HepG2 (cell line): ENCODE measurements around the gene BCL2L13. TPM values are rescaled to one million over a fixed set of nuclear protein-coding genes. Genes with fewer than 3 reads are reported as not detected.

ENCODE experiments used
- ATAC-seq: fragments of 200-7000 bp; cut with Tn5 transposase; 3 replicates; pipeline ENCODE4 v1.9.1; 2020; ENCODE audit warnings: mild to moderate bottlenecking, moderate library complexity
- BruUV-seq: library from RNA; stranded (reverse); fragments of 400-500 nt; replicated peaks from 2 replicates; lab custom pipeline; 2021; lab: Mats Ljungman, UMichigan
- CTCF ChIA-PET: fragments of 300-600 bp; formaldehyde crosslinking; extraction: SDS; loops from one replicate; lab custom pipeline; 2021; ENCODE audit warnings: low total read pairs, inconsistent platforms, low intra/inter-chr PET ratio; lab: Yijun Ruan, JAX
- POLR2A ChIA-PET: fragments of 350-600 bp; sonication (Branson Sonifier 250); formaldehyde crosslinking; loops from one replicate; lab custom pipeline; 2020; ENCODE audit warnings: antibody characterized with exemption, inconsistent platforms; lab: Yijun Ruan, JAX
- DNase-seq: peaks from one replicate; pipeline ENCODE4 v3.0.0-alpha.2; 2015; ENCODE audit warnings: low spot score
- FAIRE-seq: peaks from 3 replicates; lab custom pipeline; 2011; peaks lifted over from hg19 to GRCh38; lab: Jason Lieb, UNC
- H2AFZ ChIP-seq: one replicate; pipeline ENCODE4 v1.6.1; 2011; ENCODE audit warnings: low read length, inconsistent platforms
- H3K27ac ChIP-seq: fragments of 300-600 bp; 3 replicates; pipeline ENCODE4 v1.8.0; 2011; ENCODE audit warnings: mixed run types, mild to moderate bottlenecking, mixed read lengths, low read length, inconsistent platforms; ENCODE audit not compliant: insufficient read depth; ENCODE audit errors: extremely low read length
- H3K27me3 ChIP-seq, 2 experiments: fragments of 200-600 bp in 1 of 2; 2 replicates in 1 of 2; 3 replicates in 1 of 2; pipeline versions ENCODE4 v1.6.0 to v1.8.0; 2011; ENCODE audit warnings: low read length in 2 of 2, mild to moderate bottlenecking in 2 of 2, moderate library complexity in 2 of 2, inconsistent platforms in 1 of 2; ENCODE audit not compliant: insufficient read depth in 2 of 2, control insufficient read depth in 1 of 2
- H3K36me3 ChIP-seq, 2 experiments: fragments of 200-600 bp in 1 of 2; replicated peaks in 1 of 2; 2 replicates in 1 of 2; 3 replicates in 1 of 2; pipeline versions ENCODE4 v1.5.1 to v1.8.0; 2011; ENCODE audit warnings: low read length in 2 of 2, inconsistent platforms in 1 of 2; ENCODE audit not compliant: insufficient read depth in 2 of 2, control insufficient read depth in 1 of 2
- H3K4me1 ChIP-seq: 2 replicates; pipeline ENCODE4 v1.5.1; 2012; ENCODE audit warnings: low read length, inconsistent platforms; ENCODE audit not compliant: insufficient read depth
- H3K4me2 ChIP-seq: 2 replicates; pipeline ENCODE4 v1.6.0; 2011; ENCODE audit warnings: low read depth, low read length, inconsistent platforms
- H3K4me3 ChIP-seq, 3 experiments: fragments of 200-600 bp in 1 of 3; sonication (generic), shearing (Covaris generic) in 1 of 3; replicated peaks in 1 of 3; 2 replicates each; pipeline ENCODE4 v1.5.1; 2011 to 2016; ENCODE audit warnings: low read length in 3 of 3, inconsistent platforms in 2 of 3, low read depth in 2 of 3, mild to moderate bottlenecking in 2 of 3, control low read depth in 1 of 3, mixed read lengths in 1 of 3; ENCODE audit not compliant: insufficient read depth in 1 of 3
- H3K79me2 ChIP-seq: one replicate; pipeline ENCODE4 v1.6.1; 2011; ENCODE audit warnings: low read length, inconsistent platforms; ENCODE audit not compliant: insufficient read depth
- H3K9ac ChIP-seq: 2 replicates; pipeline ENCODE4 v1.6.0; 2011; ENCODE audit warnings: mild to moderate bottlenecking, low read depth, low read length, inconsistent platforms; ENCODE audit not compliant: insufficient read depth
- H3K9me3 ChIP-seq: 2 replicates; pipeline ENCODE4 v1.5.1; 2012; ENCODE audit warnings: mild to moderate bottlenecking, low read length
- H4K20me1 ChIP-seq: 2 replicates; pipeline ENCODE4 v1.6.0; 2011; ENCODE audit warnings: inconsistent platforms, mild to moderate bottlenecking, low read length, moderate library complexity; ENCODE audit not compliant: insufficient read depth
- CC2D1A ChIP-seq: sonication (generic); formaldehyde crosslinking; IDR thresholded peaks from 2 replicates; pipeline ENCODE4 v1.8.1; 2023; ENCODE audit warnings: mild to moderate bottlenecking, missing genetic modification reagents
- CENPT ChIP-seq: sonication (generic); formaldehyde crosslinking; IDR thresholded peaks from 2 replicates; pipeline ENCODE4 v1.8.0; 2022; ENCODE audit warnings: low read depth, mild to moderate bottlenecking, moderate library complexity, missing genetic modification reagents
- DNMT3B ChIP-seq: conservative IDR thresholded peaks from 2 replicates; pipeline ENCODE4 v1.6.1; 2016; ENCODE audit warnings: missing biosample characterization, control low read depth
- HOXD1 ChIP-seq: sonication (generic); formaldehyde crosslinking; IDR thresholded peaks from 2 replicates; pipeline ENCODE4 v1.5.0; 2020; ENCODE audit warnings: missing genetic modification reagents
- KDM4B ChIP-seq: sonication (generic); formaldehyde crosslinking; IDR thresholded peaks from 2 replicates; pipeline ENCODE4 v1.4.0; 2020; ENCODE audit warnings: missing genetic modification reagents
- KLF11 ChIP-seq: IDR thresholded peaks from 2 replicates; pipeline ENCODE4 v1.6.1; 2016; ENCODE audit warnings: missing compliant biosample characterization
- MED13 ChIP-seq: sonication (generic); formaldehyde crosslinking; IDR thresholded peaks from 2 replicates; pipeline ENCODE4 v1.5.0; 2020; ENCODE audit warnings: missing genetic modification reagents
- PAF1 ChIP-seq: IDR thresholded peaks from 2 replicates; pipeline ENCODE4 v1.6.1; 2016; ENCODE audit warnings: missing genetic modification reagents, missing compliant biosample characterization
- PHB2 ChIP-seq: fragments of 450-650 bp; IDR thresholded peaks from 2 replicates; pipeline ENCODE4 v1.6.1; 2018; ENCODE audit not compliant: partially characterized antibody
- SMARCE1 ChIP-seq: fragments of 450-650 bp; IDR thresholded peaks from 2 replicates; pipeline ENCODE4 v1.6.1; 2017; ENCODE audit warnings: borderline replicate concordance
- SPEN ChIP-seq: sonication (generic); formaldehyde crosslinking; IDR thresholded peaks from 2 replicates; pipeline ENCODE4 v1.5.1; 2020; ENCODE audit warnings: low read depth, mild to moderate bottlenecking, missing genetic modification reagents
- STAT5B ChIP-seq: sonication (generic); formaldehyde crosslinking; IDR thresholded peaks from 2 replicates; pipeline ENCODE4 v1.4.0; 2020; ENCODE audit warnings: missing genetic modification reagents
- ZFYVE20 ChIP-seq: sonication (generic); formaldehyde crosslinking; IDR thresholded peaks from 2 replicates; pipeline ENCODE4 v1.8.0; 2023; ENCODE audit warnings: low read depth, mild to moderate bottlenecking, moderate library complexity, missing genetic modification reagents, borderline replicate concordance
- ZNF225 ChIP-seq: sonication (generic); formaldehyde crosslinking; IDR thresholded peaks from 2 replicates; pipeline ENCODE4 v1.4.0; 2020; ENCODE audit warnings: mild to moderate bottlenecking, missing genetic modification reagents
- ZNF652 ChIP-seq: IDR thresholded peaks from 2 replicates; pipeline ENCODE4 v1.6.1; 2016; ENCODE audit warnings: low read depth, borderline replicate concordance
- WGBS: methylation state at CpG from one replicate; pipeline ENCODE4 v1.1.6; 2017; ENCODE audit warnings: low lambda C conversion rate; 5-methylcytosine and 5-hydroxymethylcytosine counted together
- in situ Hi-C: cut with HindIII; loops from 2 replicates; pipeline ENCODE4 v1.10.0; 2017; ENCODE audit warnings: low pct_unique_long_range_greater_than_20kb; ENCODE audit not compliant: extremely low pct_ligation_motif_present
- intact Hi-C: fragments of 100-400 bp; cut with micrococcal nuclease; formaldehyde crosslinking; loops from one replicate; pipeline ENCODE4 v1.10.0; 2022; ENCODE audit not compliant: unreplicated experiment
- polyA plus RNA-seq, 8 experiments: library from polyadenylated mRNA; depleted of rRNA in 3 of 8; stranded (reverse) in 7 of 8; unstranded in 1 of 8; fragments of >200 nt; fragmentation: Illumina TruSeq in 4 of 8; extraction: Trizol in 4 of 8; gene quantifications; 2 replicates each; pipeline versions ENCODE4 v1.2.1 to v1.2.3, GENCODE V29; 2011 to 2016; ENCODE audit warnings: low read depth in 4 of 8, missing spikeins in 1 of 8, mixed read lengths in 1 of 8; ENCODE audit not compliant: insufficient read depth in 1 of 8
- total RNA-seq, 5 experiments: library from RNA; depleted of rRNA; stranded (reverse); fragments of >200 nt; fragmentation: Illumina TruSeq; extraction: Trizol; gene quantifications; 2 replicates each; pipeline ENCODE4 v1.2.3, GENCODE V29; 2016; ENCODE audit warnings: low read depth in 1 of 5
- TF ChIP-seq, protein P1 (sequence below): sonication (generic); formaldehyde crosslinking; IDR thresholded peaks from 2 replicates; pipeline ENCODE4 v1.8.1; 2023; ENCODE audit warnings: mild to moderate bottlenecking, missing genetic modification reagents
- TF ChIP-seq, protein P2 (sequence below): sonication (generic); formaldehyde crosslinking; IDR thresholded peaks from 2 replicates; pipeline ENCODE4 v1.9.0; 2021; ENCODE audit warnings: missing genetic modification reagents, borderline replicate concordance

The BCL2L13 gene
- total and polyA plus RNA-seq, 2 of the 13 experiments (the other 11 are each of a cell fraction or from before 2014, with no cell fraction given): 13.5 to 14.6 TPM

DNA sequence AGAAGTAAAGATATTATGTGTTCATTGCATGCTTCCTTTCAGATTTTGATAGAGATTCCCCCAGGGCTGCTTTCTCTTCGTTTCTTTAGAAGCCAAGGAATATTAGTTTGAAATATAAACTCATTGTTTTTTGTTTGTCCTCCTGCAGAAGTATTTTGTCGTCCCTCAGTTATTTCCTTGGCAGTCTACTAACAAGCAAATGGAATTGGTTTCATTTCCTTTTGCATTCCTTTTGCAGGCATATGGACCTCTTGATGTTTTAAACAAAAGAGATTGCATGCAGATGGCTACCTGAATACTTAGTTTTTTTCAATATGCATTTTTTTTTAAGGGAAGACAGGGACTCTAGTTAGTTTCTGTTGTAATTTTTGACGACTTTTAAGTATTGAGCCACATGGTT, 62.2 kb downstream of the BCL2L13 start:
- FAIRE-seq (no peak), ATAC-seq (no peak), DNase-seq (no peak)
- no peaks in the 10 kb centered on the region for H3K9me3 ChIP-seq
- ChIA-PET CTCF (no interaction called here), POLR2A (no interaction called here)
- intact Hi-C loops: no loop called here
- H4K20me1 ChIP-seq: no peaks in the 10 kb centered on the region
- H3K9ac ChIP-seq: no peak overlapping the region
- peaks cover 2 to 15% of the 10 kb centered on the region in 2 experiments; a peak in 3 of 5 replicates for H3K36me3 ChIP-seq
- no peak overlapping the region for H3K4me3 ChIP-seq
- no peak overlapping the region for H3K27ac ChIP-seq
- no peaks in the 10 kb centered on the region for H3K79me2 ChIP-seq
- WGBS: 54% methylated on average over 3 of the region's 3 CpGs
- TF ChIP-seq KDM4B: no peak
- TF ChIP-seq CC2D1A: no peak
- TF ChIP-seq KLF11: no peak
- no peak for TF ChIP-seq ZNF225
- TF ChIP-seq STAT5B (CRISPR knock-in tag): no peak
- no peak for TF ChIP-seq SMARCE1
- TF ChIP-seq DNMT3B: no peak
- TF ChIP-seq CENPT: no peak
- no peak for TF ChIP-seq MED13 (CRISPR knock-in tag)
- TF ChIP-seq, protein P1, sequence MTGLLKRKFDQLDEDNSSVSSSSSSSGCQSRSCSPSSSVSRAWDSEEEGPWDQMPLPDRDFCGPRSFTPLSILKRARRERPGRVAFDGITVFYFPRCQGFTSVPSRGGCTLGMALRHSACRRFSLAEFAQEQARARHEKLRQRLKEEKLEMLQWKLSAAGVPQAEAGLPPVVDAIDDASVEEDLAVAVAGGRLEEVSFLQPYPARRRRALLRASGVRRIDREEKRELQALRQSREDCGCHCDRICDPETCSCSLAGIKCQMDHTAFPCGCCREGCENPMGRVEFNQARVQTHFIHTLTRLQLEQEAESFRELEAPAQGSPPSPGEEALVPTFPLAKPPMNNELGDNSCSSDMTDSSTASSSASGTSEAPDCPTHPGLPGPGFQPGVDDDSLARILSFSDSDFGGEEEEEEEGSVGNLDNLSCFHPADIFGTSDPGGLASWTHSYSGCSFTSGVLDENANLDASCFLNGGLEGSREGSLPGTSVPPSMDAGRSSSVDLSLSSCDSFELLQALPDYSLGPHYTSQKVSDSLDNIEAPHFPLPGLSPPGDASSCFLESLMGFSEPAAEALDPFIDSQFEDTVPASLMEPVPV (CRISPR knock-in tag): no peak
- TF ChIP-seq PHB2: no peak
- TF ChIP-seq SPEN (CRISPR knock-in tag): no peak
- TF ChIP-seq HOXD1: no peak
- TF ChIP-seq ZFYVE20 (CRISPR knock-in tag): no peak
- no peak for TF ChIP-seq PAF1 (CRISPR knock-in tag)
- no peak for TF ChIP-seq ZNF652 (CRISPR knock-in tag)
- TF ChIP-seq, protein P2, sequence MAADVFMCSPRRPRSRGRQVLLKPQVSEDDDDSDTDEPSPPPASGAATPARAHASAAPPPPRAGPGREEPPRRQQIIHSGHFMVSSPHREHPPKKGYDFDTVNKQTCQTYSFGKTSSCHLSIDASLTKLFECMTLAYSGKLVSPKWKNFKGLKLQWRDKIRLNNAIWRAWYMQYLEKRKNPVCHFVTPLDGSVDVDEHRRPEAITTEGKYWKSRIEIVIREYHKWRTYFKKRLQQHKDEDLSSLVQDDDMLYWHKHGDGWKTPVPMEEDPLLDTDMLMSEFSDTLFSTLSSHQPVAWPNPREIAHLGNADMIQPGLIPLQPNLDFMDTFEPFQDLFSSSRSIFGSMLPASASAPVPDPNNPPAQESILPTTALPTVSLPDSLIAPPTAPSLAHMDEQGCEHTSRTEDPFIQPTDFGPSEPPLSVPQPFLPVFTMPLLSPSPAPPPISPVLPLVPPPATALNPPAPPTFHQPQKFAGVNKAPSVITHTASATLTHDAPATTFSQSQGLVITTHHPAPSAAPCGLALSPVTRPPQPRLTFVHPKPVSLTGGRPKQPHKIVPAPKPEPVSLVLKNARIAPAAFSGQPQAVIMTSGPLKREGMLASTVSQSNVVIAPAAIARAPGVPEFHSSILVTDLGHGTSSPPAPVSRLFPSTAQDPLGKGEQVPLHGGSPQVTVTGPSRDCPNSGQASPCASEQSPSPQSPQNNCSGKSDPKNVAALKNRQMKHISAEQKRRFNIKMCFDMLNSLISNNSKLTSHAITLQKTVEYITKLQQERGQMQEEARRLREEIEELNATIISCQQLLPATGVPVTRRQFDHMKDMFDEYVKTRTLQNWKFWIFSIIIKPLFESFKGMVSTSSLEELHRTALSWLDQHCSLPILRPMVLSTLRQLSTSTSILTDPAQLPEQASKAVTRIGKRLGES (CRISPR knock-in tag): no peak
- TF ChIP-seq, all 625 proteins: peak for 0
- Histone ChIP-seq H3K27me3 (no peaks in the 10 kb centered on the region), H3K4me1 (no peaks in the 10 kb centered on the region), H3K4me2 (no peak overlapping the region), H2AFZ (no peak overlapping the region)
- BruUV-seq: no TSS peak
- in situ Hi-C loops: no loop called here
